ENCODE results near the gene TXK. TPM values are rescaled to one million over a fixed set of nuclear protein-coding genes. Genes with fewer than 3 reads are reported as not detected.
A peak's percentile ranks its signal among the peaks of the same experiment; 100 is the strongest.

The TXK gene
- polyA plus RNA-seq, 1 of the 3 experiments (the other 2 are of a cell fraction): 0.61 TPM

DNA sequence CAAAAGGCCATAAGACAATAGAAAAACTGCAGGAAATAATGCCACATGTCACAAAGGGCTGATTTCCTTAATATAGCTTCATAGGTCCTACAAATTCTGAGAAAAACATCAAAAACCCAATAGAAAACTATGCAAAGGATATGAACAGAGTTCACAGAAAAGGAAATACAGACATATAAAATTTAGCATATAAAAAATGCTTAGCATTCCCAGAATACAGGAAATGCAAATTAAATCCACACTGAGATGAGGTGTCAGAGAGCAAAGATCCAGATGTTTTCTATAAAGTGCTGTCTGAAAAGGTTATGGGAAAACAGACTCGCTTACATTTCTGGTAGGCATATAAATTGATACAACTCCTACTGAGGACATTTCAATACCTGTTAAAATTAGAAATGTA is 33.8 kb downstream of the TXK start:
- peak; percentile 23 for DNase-seq
- Histone ChIP-seq H3K27me3 (ENCODE audit: insufficient read depth) (no peaks in the 10 kb centered on the region), H3K4me1 (ENCODE audit: control insufficient read depth in 1 of 2, insufficient read depth in 2 of 2, low read depth in 1 of 2, low read length in 1 of 2) (no peaks in the 10 kb centered on the region; a peak in 1 of 4 replicates), H3K9me3 (no peaks in the 10 kb centered on the region), H3K79me2 (ENCODE audit: insufficient read depth) (no peaks in the 10 kb centered on the region), H3K9ac (no peak overlapping the region), H3K36me3 (replicated peaks in 1 of 2; ENCODE audit: control insufficient read depth in 1 of 2, insufficient read depth in 2 of 2, low read length in 1 of 2) (no peaks in the 10 kb centered on the region), H3K4me3 (ENCODE audit: low read depth in 2 of 2, low read length in 1 of 2) (no peak overlapping the region), H3K27ac (ENCODE audit: low read depth in 2 of 2, low read length in 1 of 2) (no peak overlapping the region; a peak in 1 of 4 replicates), H4K20me1 (ENCODE audit: insufficient read depth) (no peaks in the 10 kb centered on the region), H3K9me2 (no peaks in the 10 kb centered on the region), H3F3A (replicated peaks; ENCODE audit: insufficient read depth) (peaks cover 4% of the 10 kb centered on the region), H2AFZ (ENCODE audit: low read depth) (no peak overlapping the region), H3K4me2 (no peak overlapping the region)
- 96% methylated on average over 1 of the region's 1 CpG for WGBS (ENCODE audit: low lambda C conversion rate)
- POLR2A ChIA-PET: no interaction called here
- TF ChIP-seq, protein P1, sequence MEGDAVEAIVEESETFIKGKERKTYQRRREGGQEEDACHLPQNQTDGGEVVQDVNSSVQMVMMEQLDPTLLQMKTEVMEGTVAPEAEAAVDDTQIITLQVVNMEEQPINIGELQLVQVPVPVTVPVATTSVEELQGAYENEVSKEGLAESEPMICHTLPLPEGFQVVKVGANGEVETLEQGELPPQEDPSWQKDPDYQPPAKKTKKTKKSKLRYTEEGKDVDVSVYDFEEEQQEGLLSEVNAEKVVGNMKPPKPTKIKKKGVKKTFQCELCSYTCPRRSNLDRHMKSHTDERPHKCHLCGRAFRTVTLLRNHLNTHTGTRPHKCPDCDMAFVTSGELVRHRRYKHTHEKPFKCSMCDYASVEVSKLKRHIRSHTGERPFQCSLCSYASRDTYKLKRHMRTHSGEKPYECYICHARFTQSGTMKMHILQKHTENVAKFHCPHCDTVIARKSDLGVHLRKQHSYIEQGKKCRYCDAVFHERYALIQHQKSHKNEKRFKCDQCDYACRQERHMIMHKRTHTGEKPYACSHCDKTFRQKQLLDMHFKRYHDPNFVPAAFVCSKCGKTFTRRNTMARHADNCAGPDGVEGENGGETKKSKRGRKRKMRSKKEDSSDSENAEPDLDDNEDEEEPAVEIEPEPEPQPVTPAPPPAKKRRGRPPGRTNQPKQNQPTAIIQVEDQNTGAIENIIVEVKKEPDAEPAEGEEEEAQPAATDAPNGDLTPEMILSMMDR (IDR thresholded peaks at IDR 0.05): no peak
- no peak for TF ChIP-seq ELF1 (IDR thresholded peaks at IDR 0.05)
- no peak for TF ChIP-seq SMC3 (IDR thresholded peaks at IDR 0.05; ENCODE audit: low read depth, low read length)
- TF ChIP-seq RFX5 (IDR thresholded peaks at IDR 0.05; ENCODE audit: low read length): no peak
- TF ChIP-seq TCF12 (IDR thresholded peaks at IDR 0.05): peak; percentile 22; the same call in 1 of the 2 replicates
- no peak for TF ChIP-seq FOSL2 (IDR thresholded peaks at IDR 0.05; ENCODE audit: borderline replicate concordance, low read depth)
- no peak for TF ChIP-seq MXI1 (IDR thresholded peaks at IDR 0.05; ENCODE audit: low read depth, low read length)
- CTCF ChIA-PET: no interaction called here

DNA sequence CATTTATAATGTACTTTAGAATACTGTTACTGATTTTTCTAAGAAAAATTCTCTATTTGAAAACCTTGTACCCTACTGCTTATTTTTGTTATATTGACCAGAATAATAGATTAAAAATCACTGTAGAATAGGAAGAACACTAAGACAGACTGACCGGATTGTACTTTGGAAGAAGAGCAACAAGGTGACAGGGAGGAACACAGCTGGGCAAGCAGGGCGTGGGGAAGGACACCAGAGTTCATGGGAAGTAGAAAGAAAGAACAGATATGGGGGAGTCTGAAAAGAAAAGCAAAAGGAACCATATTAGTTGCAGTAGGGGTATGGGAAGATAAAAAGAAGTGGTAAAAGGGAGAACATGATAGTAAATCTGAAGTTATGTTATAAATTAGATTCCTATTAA is 38.6 kb downstream of the TXK start:
- H3K4me1 ChIP-seq (ENCODE audit: control insufficient read depth in 1 of 2, insufficient read depth in 2 of 2, low read depth in 1 of 2, low read length in 1 of 2): peaks cover 0 to 9% of the 10 kb centered on the region in 2 experiments; a peak in 2 of 4 replicates
- no peaks in the 10 kb centered on the region for H3K9me3 ChIP-seq
- H3K9me2 ChIP-seq: no peaks in the 10 kb centered on the region
- CTCF ChIA-PET: interaction anchor here (1.0 to 2.6 kb wide), 6 partner anchors 8 to 92 kb away, joined by 3 to 8 read pairs (median 4); no protein-coding TSS in a partner anchor
- no peak overlapping the region for H3K9ac ChIP-seq
- no peak for DNase-seq
- no peaks in the 10 kb centered on the region for H3K79me2 ChIP-seq (ENCODE audit: insufficient read depth)
- no peak overlapping the region for H3K4me3 ChIP-seq (ENCODE audit: low read depth in 2 of 2, low read length in 1 of 2)
- POLR2A ChIA-PET: no interaction called here
- WGBS (ENCODE audit: low lambda C conversion rate): 90% methylated on average over 2 of the region's 2 CpGs
- H3K4me2 ChIP-seq: no peak overlapping the region
- no peaks in the 10 kb centered on the region for H3F3A ChIP-seq (replicated peaks; ENCODE audit: insufficient read depth)
- no peak overlapping the region for H3K27ac ChIP-seq (ENCODE audit: low read depth in 2 of 2, low read length in 1 of 2)
- H3K27me3 ChIP-seq (ENCODE audit: insufficient read depth): no peaks in the 10 kb centered on the region
- H2AFZ ChIP-seq (ENCODE audit: low read depth): no peak overlapping the region
- TF ChIP-seq, protein P2, sequence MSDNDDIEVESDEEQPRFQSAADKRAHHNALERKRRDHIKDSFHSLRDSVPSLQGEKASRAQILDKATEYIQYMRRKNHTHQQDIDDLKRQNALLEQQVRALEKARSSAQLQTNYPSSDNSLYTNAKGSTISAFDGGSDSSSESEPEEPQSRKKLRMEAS (IDR thresholded peaks at IDR 0.05; ENCODE audit: low read depth): no peak
- TF ChIP-seq, protein P3, sequence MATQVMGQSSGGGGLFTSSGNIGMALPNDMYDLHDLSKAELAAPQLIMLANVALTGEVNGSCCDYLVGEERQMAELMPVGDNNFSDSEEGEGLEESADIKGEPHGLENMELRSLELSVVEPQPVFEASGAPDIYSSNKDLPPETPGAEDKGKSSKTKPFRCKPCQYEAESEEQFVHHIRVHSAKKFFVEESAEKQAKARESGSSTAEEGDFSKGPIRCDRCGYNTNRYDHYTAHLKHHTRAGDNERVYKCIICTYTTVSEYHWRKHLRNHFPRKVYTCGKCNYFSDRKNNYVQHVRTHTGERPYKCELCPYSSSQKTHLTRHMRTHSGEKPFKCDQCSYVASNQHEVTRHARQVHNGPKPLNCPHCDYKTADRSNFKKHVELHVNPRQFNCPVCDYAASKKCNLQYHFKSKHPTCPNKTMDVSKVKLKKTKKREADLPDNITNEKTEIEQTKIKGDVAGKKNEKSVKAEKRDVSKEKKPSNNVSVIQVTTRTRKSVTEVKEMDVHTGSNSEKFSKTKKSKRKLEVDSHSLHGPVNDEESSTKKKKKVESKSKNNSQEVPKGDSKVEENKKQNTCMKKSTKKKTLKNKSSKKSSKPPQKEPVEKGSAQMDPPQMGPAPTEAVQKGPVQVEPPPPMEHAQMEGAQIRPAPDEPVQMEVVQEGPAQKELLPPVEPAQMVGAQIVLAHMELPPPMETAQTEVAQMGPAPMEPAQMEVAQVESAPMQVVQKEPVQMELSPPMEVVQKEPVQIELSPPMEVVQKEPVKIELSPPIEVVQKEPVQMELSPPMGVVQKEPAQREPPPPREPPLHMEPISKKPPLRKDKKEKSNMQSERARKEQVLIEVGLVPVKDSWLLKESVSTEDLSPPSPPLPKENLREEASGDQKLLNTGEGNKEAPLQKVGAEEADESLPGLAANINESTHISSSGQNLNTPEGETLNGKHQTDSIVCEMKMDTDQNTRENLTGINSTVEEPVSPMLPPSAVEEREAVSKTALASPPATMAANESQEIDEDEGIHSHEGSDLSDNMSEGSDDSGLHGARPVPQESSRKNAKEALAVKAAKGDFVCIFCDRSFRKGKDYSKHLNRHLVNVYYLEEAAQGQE (IDR thresholded peaks at IDR 0.05; ENCODE audit: low read depth, low read length): no peak
- no peak for TF ChIP-seq JUND (IDR thresholded peaks at IDR 0.05)
- TF ChIP-seq RXRA (IDR thresholded peaks at IDR 0.05; ENCODE audit: borderline replicate concordance, low read depth): no peak
- no peaks in the 10 kb centered on the region for H4K20me1 ChIP-seq (ENCODE audit: insufficient read depth)
- H3K36me3 ChIP-seq (replicated peaks in 1 of 2; ENCODE audit: control insufficient read depth in 1 of 2, insufficient read depth in 2 of 2, low read length in 1 of 2): no peaks in the 10 kb centered on the region
